ENCODE measurements around the gene TRIM72. TPM values are rescaled to one million over a fixed set of nuclear protein-coding genes. Genes with fewer than 3 reads are reported as not detected.

Gene TRIM72
- total RNA-seq, 4 donors from 2014 or later, result under 0.01 to 0.60 (median 0.21) TPM; not detected in 1

- peaks cover 0 to 33% (median 0%) of the 10 kb centered on the region in 3 donors for H3K36me3 ChIP-seq
- no peaks in the 10 kb centered on the region for H3K27me3 ChIP-seq
- no peak for TF ChIP-seq EP300 (IDR thresholded peaks at IDR 0.05)
- TF ChIP-seq POLR2A (IDR thresholded peaks at IDR 0.05), result no peak
- TF ChIP-seq CTCF (IDR thresholded peaks at IDR 0.05), result no peak
- WGBS, 2 donors, result 18 to 24% methylated on average over 8 to 23 of the region's 35 CpGs
- DNase-seq (ENCODE audit: low spot score in 2 of 2), result no peak
- no peaks in the 10 kb centered on the region for H3K9me3 ChIP-seq
- peaks cover 0 to 36% (median 17%) of the 10 kb centered on the region in 4 donors for H3K4me1 ChIP-seq
- H3K27ac ChIP-seq, result peak overlapping the region; percentile 11 to 66 (median 50)
- peak overlapping the region; percentile 53 to 80 (median 65) for H3K4me3 ChIP-seq
These were observed 12.1 kb upstream of the TRIM72 start for GRCh38 chr16:31201582-31202413.

GRCh38 chr16:31202414-31203375, 11.2 kb upstream of the TRIM72 start, which contains the start of gene PYCARD:
Gene PYCARD (minus strand): TSS chr16:31202760. CDS start chr16:31202690, 70 bp downstream.
- peak within 1 kb of the TSS; percentile 11 to 70 (median 64) for H3K27ac ChIP-seq
- 6 to 9% methylated on average over 37 to 44 of the region's 69 CpGs for WGBS, 2 donors
- H3K4me3 ChIP-seq, result peak within 1 kb of the TSS; percentile 53 to 80 (median 65)
- H3K27me3 ChIP-seq, result no peaks in the 10 kb centered on the region
- TF ChIP-seq POLR2A (IDR thresholded peaks at IDR 0.05) (no peak), EP300 (IDR thresholded peaks at IDR 0.05) (peak in 1 of 2 donors; percentile 6)
- no peaks in the 10 kb centered on the region for H3K9me3 ChIP-seq
- DNase-seq (ENCODE audit: low spot score in 2 of 2), result peak; percentile 19 to 32
- peaks cover 0 to 36% (median 17%) of the 10 kb centered on the region in 4 donors for H3K4me1 ChIP-seq
- H3K36me3 ChIP-seq, result peaks cover 0 to 24% (median 0%) of the 10 kb centered on the region in 3 donors

GRCh38 chr16:31204871-31205666, 8.8 kb upstream of the TRIM72 start:
- no peak for DNase-seq (ENCODE audit: low spot score in 2 of 2)
- Histone ChIP-seq H3K9me3 (no peaks in the 10 kb centered on the region), H3K27ac (no peak overlapping the region), H3K27me3 (no peaks in the 10 kb centered on the region), H3K36me3 (peaks cover 0 to 1% (median 0%) of the 10 kb centered on the region in 3 donors), H3K4me3 (no peak overlapping the region), H3K4me1 (peaks cover 0 to 36% (median 15%) of the 10 kb centered on the region in 4 donors)
- TF ChIP-seq POLR2A (IDR thresholded peaks at IDR 0.05), result no peak
- no peak for TF ChIP-seq CTCF (IDR thresholded peaks at IDR 0.05)
- no peak for TF ChIP-seq EP300 (IDR thresholded peaks at IDR 0.05)
- WGBS, 2 donors, result 89 to 90% methylated on average over 8 to 9 of the region's 9 CpGs

GRCh38 chr16:31206776-31207175, 7.1 kb upstream of the TRIM72 start:
- no peaks in the 10 kb centered on the region for H3K27me3 ChIP-seq
- TF ChIP-seq EP300 (IDR thresholded peaks at IDR 0.05) (no peak), POLR2A (IDR thresholded peaks at IDR 0.05) (no peak), CTCF (IDR thresholded peaks at IDR 0.05) (no peak)
- H3K4me3 ChIP-seq, result no peak overlapping the region
- H3K27ac ChIP-seq, result no peak overlapping the region
- H3K9me3 ChIP-seq, result no peaks in the 10 kb centered on the region
- DNase-seq (ENCODE audit: low spot score in 2 of 2), result no peak
- peaks cover 0 to 21% (median 3%) of the 10 kb centered on the region in 4 donors for H3K4me1 ChIP-seq
- 40 to 50% methylated on average over 6 of the region's 6 CpGs for WGBS, 2 donors
- H3K36me3 ChIP-seq, result no peaks in the 10 kb centered on the region

GRCh38 chr16:31213342-31213741, 577 bp upstream of the TRIM72 start:
- H3K27me3 ChIP-seq, result peaks cover 0 to 37% of the 10 kb centered on the region in 2 donors
- H3K4me1 ChIP-seq, result peaks cover 0 to 29% (median 22%) of the 10 kb centered on the region in 4 donors
- H3K27ac ChIP-seq, result no peak overlapping the region
- no peak overlapping the region for H3K4me3 ChIP-seq
- no peak for DNase-seq (ENCODE audit: low spot score in 2 of 2)
- 94 to 100% methylated on average over 1 of the region's 1 CpG for WGBS, 2 donors
- H3K36me3 ChIP-seq, result no peaks in the 10 kb centered on the region
- TF ChIP-seq POLR2A (IDR thresholded peaks at IDR 0.05), result no peak
- no peak for TF ChIP-seq CTCF (IDR thresholded peaks at IDR 0.05)
- H3K9me3 ChIP-seq, result no peaks in the 10 kb centered on the region
